ENCODE data around the gene LRRFIP2.

- no peak for TF ChIP-seq EZH2 (IDR thresholded peaks at IDR 0.05; ENCODE audit: borderline replicate concordance, insufficient read depth, low read depth, low read length, poor library complexity, severe bottlenecking)
- TF ChIP-seq CTCF (IDR thresholded peaks at IDR 0.05) = no peak
Observed at GRCh38 chr3:37221407-37221806, 47.0 kb upstream of the LRRFIP2 start.

Measured in B cell (primary cell).